Activated T-helper 1 cell treated with anti-CD3 and anti-CD28 coated beads, Interleukin-12 subunit alpha, Interleukin-12 subunit beta, Interleukin-2, Interleukin-4 antibody, amounts not matched to agents 30 ng/mL and 10 ng/mL and 1 ng/mL, durations not matched to agents 14 hours and 24 hours and 36 hours (primary cell): Measurements from ENCODE around the gene HRNR. TPM values are rescaled to one million over a fixed set of nuclear protein-coding genes. Genes with fewer than 3 reads are reported as not detected.

Experiments
- DNase-seq: peaks from one replicate; pipeline ENCODE4 v3.0.0; 2021; ENCODE audit warnings: low spot score
- H3K27ac Mint-ChIP-seq: one replicate; pipeline ENCODE4 v1.8.0; 2021; ENCODE audit warnings: mild to moderate bottlenecking, mixed read lengths
- H3K27me3 Mint-ChIP-seq: one replicate; pipeline ENCODE4 v1.8.0; 2022; ENCODE audit warnings: mild to moderate bottlenecking, moderate library complexity, mixed read lengths; ENCODE audit not compliant: insufficient read depth
- H3K36me3 Mint-ChIP-seq: one replicate; pipeline ENCODE4 v1.8.0; 2021; ENCODE audit warnings: low read depth, mixed read lengths
- H3K4me1 Mint-ChIP-seq: one replicate; pipeline ENCODE4 v1.8.0; 2021; ENCODE audit warnings: low read depth, mixed read lengths
- H3K4me3 Mint-ChIP-seq: one replicate; pipeline ENCODE4 v1.8.0; 2021; ENCODE audit warnings: mild to moderate bottlenecking, moderate library complexity, mixed read lengths
- H3K9me3 Mint-ChIP-seq: one replicate; pipeline ENCODE4 v1.8.0; 2021; ENCODE audit warnings: mixed read lengths
- intact Hi-C: fragments of 100-400 bp; cut with micrococcal nuclease; formaldehyde crosslinking; loops from one replicate; pipeline ENCODE4 v1.15.1; 2024
- total RNA-seq: library from RNA; stranded (reverse); gene quantifications from 2 replicates; pipeline ENCODE4 v1.2.3, GENCODE V29; 2022

Gene HRNR
- total RNA-seq, 1 donor from 2014 or later: not detected

GRCh38 chr1:152162792-152163463 is 61.1 kb downstream of the HRNR start:
- Mint-ChIP-seq H3K9me3 (peaks cover 3% of the 10 kb centered on the region), H3K27ac (no peak overlapping the region), H3K27me3 (peaks cover 12% of the 10 kb centered on the region), H3K4me3 (no peak overlapping the region), H3K36me3 (no peaks in the 10 kb centered on the region), H3K4me1 (peaks cover 7% of the 10 kb centered on the region)
- DNase-seq: no peak
- intact Hi-C loops: no loop called here

Other genes starting within 250 kb of the HRNR start
- gene S100A10, start 230.3 kb downstream of the HRNR start, total RNA-seq: 105 and 106 TPM in 2 replicates
- 203 and 205 TPM in 2 replicates for gene S100A11, start 187.2 kb downstream of the HRNR start, total RNA-seq
- not detected in 2 replicates for gene TCHHL1, start 135.1 kb downstream of the HRNR start, total RNA-seq
- gene TCHH, start 108.7 kb downstream of the HRNR start, total RNA-seq: not detected in 2 replicates
- gene RPTN, start 65.0 kb downstream of the HRNR start, total RNA-seq: not detected in 2 replicates
- gene FLG, start 101.0 kb upstream of the HRNR start, total RNA-seq: not detected in 2 replicates
- not detected in 2 replicates for gene FLG2, start 135.8 kb upstream of the HRNR start, total RNA-seq
- not detected in 2 replicates for gene CRNN, start 190.1 kb upstream of the HRNR start, total RNA-seq